ENCODE data around the gene ZFYVE28. TPM values are rescaled to one million over a fixed set of nuclear protein-coding genes. Genes with fewer than 3 reads are reported as not detected.

ZFYVE28 gene
- total RNA-seq, 1 donor from 2014 or later: 0.39 TPM

- no peaks in the 10 kb centered on the region for H3F3A ChIP-seq (ENCODE audit: low read depth)
- no peak overlapping the region for H3K4me2 ChIP-seq
- H3K9me3 ChIP-seq (ENCODE audit: low read depth): no peaks in the 10 kb centered on the region
- Mint-ChIP-seq H3K27me3 (ENCODE audit: insufficient read depth, low read depth) (peaks cover 33% of the 10 kb centered on the region), H3K36me3 (no peaks in the 10 kb centered on the region), H3K4me3 (no peak overlapping the region), H3K27ac (no peak overlapping the region), H3K9me3 (no peaks in the 10 kb centered on the region), H3K4me1 (peaks cover 7% of the 10 kb centered on the region)
- H3K9ac ChIP-seq: no peak overlapping the region
- no peak overlapping the region for H3K4me3 ChIP-seq
- H3K27me3 ChIP-seq: peaks cover 40% of the 10 kb centered on the region
- H3K79me2 ChIP-seq (ENCODE audit: low read depth): no peaks in the 10 kb centered on the region
- H3K36me3 ChIP-seq: no peaks in the 10 kb centered on the region
- H3K27ac ChIP-seq: no peak overlapping the region
- DNase-seq (ENCODE audit: low spot score): peak; percentile 16
- H4K20me1 ChIP-seq (ENCODE audit: low read depth): peaks cover 9% of the 10 kb centered on the region
- no peaks in the 10 kb centered on the region for H3K4me1 ChIP-seq
- H2AFZ ChIP-seq (replicated peaks): no peak overlapping the region
- TF ChIP-seq CTCF (IDR thresholded peaks at IDR 0.05) (no peak), EZH2phosphoT487 (IDR thresholded peaks at IDR 0.05) (no peak), EZH2 (IDR thresholded peaks at IDR 0.05) (no peak)
Measured at GRCh38 chr4:2423695-2424094, 5.2 kb upstream of the ZFYVE28 start.

- DNase-seq (ENCODE audit: low spot score): peak; percentile 3
- no peaks in the 10 kb centered on the region for H3K9me3 ChIP-seq (ENCODE audit: low read depth)
- no peak overlapping the region for H3K4me2 ChIP-seq
- TF ChIP-seq CTCF (IDR thresholded peaks at IDR 0.05) (no peak), EZH2phosphoT487 (IDR thresholded peaks at IDR 0.05) (no peak), EZH2 (IDR thresholded peaks at IDR 0.05) (no peak)
- H3K27me3 ChIP-seq: peaks cover 45% of the 10 kb centered on the region
- Mint-ChIP-seq H3K36me3 (no peaks in the 10 kb centered on the region), H3K4me1 (peaks cover 7% of the 10 kb centered on the region), H3K27me3 (ENCODE audit: insufficient read depth, low read depth) (peaks cover 33% of the 10 kb centered on the region), H3K9me3 (no peaks in the 10 kb centered on the region), H3K4me3 (no peak overlapping the region), H3K27ac (no peak overlapping the region)
- H3K36me3 ChIP-seq: no peaks in the 10 kb centered on the region
- H3K4me1 ChIP-seq: no peaks in the 10 kb centered on the region
- H3K9ac ChIP-seq: no peak overlapping the region
- no peaks in the 10 kb centered on the region for H3K79me2 ChIP-seq (ENCODE audit: low read depth)
- peaks cover 10% of the 10 kb centered on the region for H4K20me1 ChIP-seq (ENCODE audit: low read depth)
- H3F3A ChIP-seq (ENCODE audit: low read depth): peaks cover under 1% of the 10 kb centered on the region
- H3K27ac ChIP-seq: no peak overlapping the region
- no peak overlapping the region for H2AFZ ChIP-seq (replicated peaks)
- no peak overlapping the region for H3K4me3 ChIP-seq
Measured at GRCh38 chr4:2423066-2423465, 4.6 kb upstream of the ZFYVE28 start.

GRCh38 chr4:2421928-2422327, 3.5 kb upstream of the ZFYVE28 start:
- no peak overlapping the region for H3K4me2 ChIP-seq
- peaks cover 40% of the 10 kb centered on the region for H3K27me3 Mint-ChIP-seq (ENCODE audit: insufficient read depth, low read depth)
- no peaks in the 10 kb centered on the region for H3K79me2 ChIP-seq (ENCODE audit: low read depth)
- no peaks in the 10 kb centered on the region for H3K9me3 Mint-ChIP-seq
- no peaks in the 10 kb centered on the region for H3K9me3 ChIP-seq (ENCODE audit: low read depth)
- no peaks in the 10 kb centered on the region for H3K36me3 ChIP-seq
- H3F3A ChIP-seq (ENCODE audit: low read depth): peaks cover 8% of the 10 kb centered on the region
- H3K27me3 ChIP-seq: peaks cover 56% of the 10 kb centered on the region
- no peak overlapping the region for H3K4me3 ChIP-seq
- no peak overlapping the region for H3K4me3 Mint-ChIP-seq
- H3K36me3 Mint-ChIP-seq: no peaks in the 10 kb centered on the region
- H3K4me1 Mint-ChIP-seq: peaks cover 7% of the 10 kb centered on the region
- no peak overlapping the region for H3K9ac ChIP-seq
- no peak overlapping the region for H3K27ac Mint-ChIP-seq
- H3K4me1 ChIP-seq: peaks cover 1% of the 10 kb centered on the region
- peaks cover 17% of the 10 kb centered on the region for H4K20me1 ChIP-seq (ENCODE audit: low read depth)
- no peak for DNase-seq (ENCODE audit: low spot score)
- no peak for TF ChIP-seq EZH2 (IDR thresholded peaks at IDR 0.05)
- no peak for TF ChIP-seq EZH2phosphoT487 (IDR thresholded peaks at IDR 0.05)
- no peak for TF ChIP-seq CTCF (IDR thresholded peaks at IDR 0.05)
- no peak overlapping the region for H3K27ac ChIP-seq
- no peak overlapping the region for H2AFZ ChIP-seq (replicated peaks)
